ENCODE data around the gene TOX2. TPM values are rescaled to one million over a fixed set of nuclear protein-coding genes. Genes with fewer than 3 reads are reported as not detected.

TOX2 gene
- polyA plus RNA-seq, 3 donors = 0.39 to 0.56 (median 0.47) TPM

DNA sequence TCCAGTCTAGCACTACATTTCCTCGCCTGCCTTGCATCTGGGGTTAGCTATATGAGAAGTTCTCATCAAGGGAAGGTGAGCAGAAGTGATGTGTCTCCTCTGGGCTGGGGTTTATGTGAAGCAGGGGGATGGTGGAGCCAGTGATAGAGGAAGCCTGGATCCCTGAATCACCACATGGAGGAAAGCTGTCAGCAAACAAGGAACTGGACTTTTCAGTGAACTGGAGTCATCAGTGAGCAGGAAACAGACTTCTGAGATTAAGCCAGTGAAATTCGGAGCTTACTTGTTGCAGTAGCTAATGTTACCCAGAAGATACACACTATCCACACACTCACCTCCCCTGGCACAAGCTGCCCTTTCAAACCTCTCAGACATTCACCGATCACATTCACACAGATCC is 13.4 kb upstream of the TOX2 start:
- no peak overlapping the region for H3K27ac Mint-ChIP-seq
- no peaks in the 10 kb centered on the region for H3K79me2 ChIP-seq (ENCODE audit: insufficient read depth, low read length)
- no peaks in the 10 kb centered on the region for H3K4me1 Mint-ChIP-seq
- no peak overlapping the region for H3K4me2 ChIP-seq (replicated peaks; ENCODE audit: extremely low read depth, low read length, poor library complexity, severe bottlenecking)
- DNase-seq = no peak
- peaks cover 11 to 16% (median 13%) of the 10 kb centered on the region in 7 donors for H3K9me3 Mint-ChIP-seq
- no peaks in the 10 kb centered on the region for H3K36me3 Mint-ChIP-seq
- no peaks in the 10 kb centered on the region for H3K4me1 ChIP-seq (ENCODE audit: control insufficient read depth in 1 of 2, insufficient read depth in 2 of 2, low read length in 2 of 2)
- no peak overlapping the region for H3K9ac ChIP-seq (ENCODE audit: insufficient read depth, low read length, poor library complexity, severe bottlenecking)
- intact Hi-C loops (cut with micrococcal nuclease) = no loop called here
- H3K9me3 ChIP-seq (replicated peaks in 1 of 2; ENCODE audit: control insufficient read depth in 1 of 2, insufficient read depth in 1 of 2, low read length in 2 of 2) = peaks cover 14% of the 10 kb centered on the region in 2 donors
- no peaks in the 10 kb centered on the region for H3K36me3 ChIP-seq (replicated peaks in 1 of 2; ENCODE audit: control insufficient read depth in 1 of 2, insufficient read depth in 2 of 2, low read length in 2 of 2)
- no peaks in the 10 kb centered on the region for H4K20me1 ChIP-seq (ENCODE audit: insufficient read depth, low read length)
- H3K27me3 Mint-ChIP-seq (ENCODE audit: low read depth in 3 of 3) = peaks cover 25 to 56% (median 35%) of the 10 kb centered on the region in 3 donors
- no peak overlapping the region for H3K4me3 ChIP-seq (replicated peaks in 1 of 3; ENCODE audit: low read depth in 2 of 3, low read length in 3 of 3)
- peaks cover 13 to 20% of the 10 kb centered on the region in 2 donors for H3K27me3 ChIP-seq (ENCODE audit: control insufficient read depth in 2 of 2, insufficient read depth in 2 of 2, low read length in 2 of 2)
- 100% methylated on average over 3 of the region's 3 CpGs for WGBS (ENCODE audit: insufficient coverage)
- no peak for TF ChIP-seq CTCF (IDR thresholded peaks at IDR 0.05)
- H3K27ac ChIP-seq (ENCODE audit: low read depth in 1 of 2, low read length in 2 of 2) = no peak overlapping the region
- no peak overlapping the region for H3K4me3 Mint-ChIP-seq
- H2AFZ ChIP-seq (ENCODE audit: insufficient read depth, low read depth, low read length, poor library complexity, severe bottlenecking) = no peak overlapping the region

DNA sequence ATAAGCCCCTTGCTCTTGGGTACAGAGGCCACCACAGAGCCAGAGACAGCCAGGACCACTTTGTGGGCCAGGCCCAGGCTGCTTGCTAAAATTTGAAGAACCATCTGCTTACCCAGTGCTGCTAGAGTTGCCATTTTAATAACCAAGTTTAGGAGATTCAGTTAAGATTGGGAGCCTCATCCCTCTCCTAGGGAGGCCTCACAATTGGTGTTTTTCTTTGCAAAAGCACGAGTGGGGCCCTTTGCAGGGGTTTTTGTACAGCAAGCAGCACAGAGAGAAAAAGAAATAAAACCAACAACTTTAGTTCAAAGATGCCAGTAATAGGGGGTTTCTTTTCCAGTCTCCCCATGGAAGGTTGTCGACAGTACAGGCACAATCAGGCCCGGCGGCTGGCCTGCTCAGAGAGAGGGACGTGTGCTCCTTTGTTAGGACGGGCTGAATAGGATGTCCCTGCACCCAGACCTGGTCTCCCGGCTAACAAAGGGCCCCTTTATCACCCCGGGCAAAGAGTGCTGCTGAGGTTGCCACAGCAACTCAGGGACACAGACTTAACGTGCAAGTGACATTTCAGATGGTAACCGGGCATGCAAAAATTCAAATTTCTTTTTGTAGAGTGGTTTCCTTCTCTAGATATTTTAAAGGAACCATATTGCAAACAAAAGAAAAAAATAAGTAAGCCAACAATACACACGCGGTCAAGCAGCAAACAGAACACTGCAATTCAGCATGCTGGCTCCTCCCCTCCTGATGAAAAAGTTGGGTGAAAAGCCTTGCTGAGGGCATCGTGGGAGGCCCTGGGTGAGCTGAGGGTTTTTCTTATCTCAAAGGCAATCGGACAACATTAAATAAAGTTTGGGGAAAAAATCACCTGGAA is 10.5 kb upstream of the TOX2 start:
- Histone ChIP-seq H2AFZ (ENCODE audit: insufficient read depth, low read depth, low read length, poor library complexity, severe bottlenecking) (no peak overlapping the region), H3K4me1 (ENCODE audit: control insufficient read depth in 1 of 2, insufficient read depth in 2 of 2, low read length in 2 of 2) (no peaks in the 10 kb centered on the region), H3K27ac (ENCODE audit: low read depth in 1 of 2, low read length in 2 of 2) (no peak overlapping the region), H3K4me2 (replicated peaks; ENCODE audit: extremely low read depth, low read length, poor library complexity, severe bottlenecking) (no peak overlapping the region), H4K20me1 (ENCODE audit: insufficient read depth, low read length) (no peaks in the 10 kb centered on the region), H3K4me3 (replicated peaks in 1 of 3; ENCODE audit: low read depth in 2 of 3, low read length in 3 of 3) (no peak overlapping the region), H3K27me3 (ENCODE audit: control insufficient read depth in 2 of 2, insufficient read depth in 2 of 2, low read length in 2 of 2) (peaks cover 14 to 20% of the 10 kb centered on the region in 2 donors), H3K79me2 (ENCODE audit: insufficient read depth, low read length) (no peaks in the 10 kb centered on the region), H3K9me3 (replicated peaks in 1 of 2; ENCODE audit: control insufficient read depth in 1 of 2, insufficient read depth in 1 of 2, low read length in 2 of 2) (peaks cover 26 to 30% of the 10 kb centered on the region in 2 donors), H3K36me3 (replicated peaks in 1 of 2; ENCODE audit: control insufficient read depth in 1 of 2, insufficient read depth in 2 of 2, low read length in 2 of 2) (no peaks in the 10 kb centered on the region), H3K9ac (ENCODE audit: insufficient read depth, low read length, poor library complexity, severe bottlenecking) (no peak overlapping the region)
- no peak for DNase-seq
- Mint-ChIP-seq H3K4me3 (no peak overlapping the region), H3K36me3 (no peaks in the 10 kb centered on the region), H3K4me1 (no peaks in the 10 kb centered on the region), H3K27ac (no peak overlapping the region), H3K9me3 (peaks cover 16 to 31% (median 26%) of the 10 kb centered on the region in 7 donors), H3K27me3 (ENCODE audit: low read depth in 3 of 3) (peaks cover 18 to 41% (median 21%) of the 10 kb centered on the region in 3 donors)
- TF ChIP-seq CTCF (IDR thresholded peaks at IDR 0.05) = no peak
- intact Hi-C loops (cut with micrococcal nuclease) = no loop called here
- 59% methylated on average over 7 of the region's 14 CpGs for WGBS (ENCODE audit: insufficient coverage)
